GM21423 (cell line): ENCODE results near the gene PEAK1.
"Not testable (repeated sequence)": the region's sequence is repeated elsewhere in the genome, so short reads cannot be mapped to it uniquely, and the experiment has no call there.

Experiments
- ATAC-seq: cut with Tn5 transposase; IDR thresholded peaks from one replicate; pipeline ENCODE4 v1.9.1; 2021; ENCODE audit warnings: mild to moderate bottlenecking, moderate library complexity; ENCODE audit not compliant: unreplicated experiment

The PEAK1 gene

GRCh38 chr15:77312523-77312922 is 107.4 kb downstream of the PEAK1 start:
- ATAC-seq, result no peak

- ATAC-seq, result no peak
Observed at GRCh38 chr15:77311618-77312398, 108.1 kb downstream of the PEAK1 start.

GRCh38 chr15:77311020-77311419 is 108.9 kb downstream of the PEAK1 start:
- no peak for ATAC-seq

- ATAC-seq, result no peak
Observed at GRCh38 chr15:77309392-77309791, 110.5 kb downstream of the PEAK1 start.

- ATAC-seq, result no peak
Observed at GRCh38 chr15:77305953-77306352, 114.0 kb downstream of the PEAK1 start.

GRCh38 chr15:77296773-77297337 is 123.0 kb downstream of the PEAK1 start:
- ATAC-seq, result no peak

- no peak for ATAC-seq
Observed at GRCh38 chr15:77295446-77295845, 124.5 kb downstream of the PEAK1 start.

- ATAC-seq, result no peak
Observed at GRCh38 chr15:77292969-77293558, 126.8 kb downstream of the PEAK1 start.

GRCh38 chr15:77291107-77291506 is 128.8 kb downstream of the PEAK1 start:
- ATAC-seq, result no peak

GRCh38 chr15:77287385-77287784 is 132.5 kb downstream of the PEAK1 start:
- ATAC-seq, result no peak

GRCh38 chr15:77285057-77285997 is 134.6 kb downstream of the PEAK1 start:
- no peak for ATAC-seq

GRCh38 chr15:77282333-77282732 is 137.6 kb downstream of the PEAK1 start:
- ATAC-seq, result no peak

- ATAC-seq, result no peak
Observed at GRCh38 chr15:77276943-77277342, 143.0 kb downstream of the PEAK1 start.

- ATAC-seq, result no peak
Observed at GRCh38 chr15:77276096-77276495, 143.8 kb downstream of the PEAK1 start.

- ATAC-seq, result not testable (repeated sequence)
Observed at GRCh38 chr15:77273136-77273535, 146.8 kb downstream of the PEAK1 start.

- ATAC-seq, result no peak
Observed at GRCh38 chr15:77266708-77267386, 153.1 kb downstream of the PEAK1 start.

- no peak for ATAC-seq
Observed at GRCh38 chr15:77255385-77255784, 164.5 kb downstream of the PEAK1 start.

GRCh38 chr15:77251662-77252061 is 168.2 kb downstream of the PEAK1 start:
- ATAC-seq, result no peak

- ATAC-seq, result no peak
Observed at GRCh38 chr15:77247116-77247515, 172.8 kb downstream of the PEAK1 start.

GRCh38 chr15:77243716-77244401 is 176.0 kb downstream of the PEAK1 start:
- ATAC-seq, result no peak
